Measurements from ENCODE around the gene TANGO6. TPM values are rescaled to one million over a fixed set of nuclear protein-coding genes. Genes with fewer than 3 reads are reported as not detected.
A peak's percentile ranks its signal among the peaks of the same experiment; 100 is the strongest.

Gene TANGO6
- total RNA-seq = 10 to 100 TPM; 20.0 to 24.8 TPM

DNA sequence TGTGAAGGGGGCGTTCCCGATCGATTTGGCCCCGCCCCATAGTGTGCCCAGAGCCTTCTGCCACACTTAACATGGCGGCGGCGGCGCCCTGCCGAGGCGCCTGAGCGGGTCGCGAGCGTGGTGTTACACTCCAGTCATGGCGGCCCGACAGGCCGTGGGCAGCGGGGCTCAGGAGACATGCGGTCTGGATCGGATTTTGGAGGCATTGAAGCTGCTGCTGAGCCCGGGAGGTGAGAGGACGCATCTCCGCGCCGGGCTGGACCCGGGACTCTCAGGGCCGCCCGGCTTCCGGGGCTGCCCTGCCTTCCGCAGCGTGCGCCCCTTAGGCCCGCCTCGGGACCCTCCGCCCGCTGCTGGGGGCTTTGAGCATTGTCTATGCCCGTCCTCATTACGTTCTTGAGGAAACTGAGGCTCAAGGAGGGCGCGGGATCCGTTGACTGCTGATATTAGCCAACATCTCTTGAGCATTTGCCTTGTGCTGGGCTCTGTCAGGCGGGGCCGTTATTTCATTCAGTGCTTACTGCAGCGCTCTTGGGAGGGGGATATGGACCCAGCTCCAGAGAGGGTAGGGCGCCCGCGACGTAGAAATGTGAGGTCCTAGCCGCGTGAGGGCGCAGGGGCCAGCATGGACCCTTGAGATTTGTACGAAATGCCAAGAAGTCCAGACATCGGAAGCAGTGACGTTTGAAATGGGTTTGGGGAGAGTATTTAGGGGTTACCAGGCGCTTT is at the start of gene TANGO6:
Gene TANGO6, plus strand, starts transcription at position 50 of the 729 bp plus-strand sequence. Its CDS starts 87 bp downstream, at position 137.
- H3K4me3 Mint-ChIP-seq = peak within 1 kb of the TSS; percentile 95 to 98
- DNase-seq = peak; percentile 92 to 93
- H3K27ac Mint-ChIP-seq = peak within 1 kb of the TSS; percentile 95
- H3K4me1 Mint-ChIP-seq (ENCODE audit: low read depth) = peaks cover 44% of the 10 kb centered on the region
- H3K9me3 Mint-ChIP-seq = no peaks in the 10 kb centered on the region
- no peaks in the 10 kb centered on the region for H3K27me3 Mint-ChIP-seq (ENCODE audit: low read depth)
- ATAC-seq (replicated peaks in 1 of 2) = peak; percentile 92 to 93
- H3K36me3 Mint-ChIP-seq (ENCODE audit: insufficient read depth in 2 of 2) = no peaks in the 10 kb centered on the region

- ATAC-seq (replicated peaks in 1 of 2) = no peak
- DNase-seq = no peak
- Mint-ChIP-seq H3K9me3 (peaks cover 0 to 1% of the 10 kb centered on the region in 2 donors), H3K4me1 (ENCODE audit: low read depth) (peaks cover 23% of the 10 kb centered on the region), H3K27me3 (ENCODE audit: low read depth) (no peaks in the 10 kb centered on the region), H3K27ac (no peak overlapping the region), H3K4me3 (no peak overlapping the region), H3K36me3 (ENCODE audit: insufficient read depth in 2 of 2) (no peaks in the 10 kb centered on the region)
Observed at GRCh38 chr16:68798398-68798797, 44.9 kb upstream of the TANGO6 start.

DNA sequence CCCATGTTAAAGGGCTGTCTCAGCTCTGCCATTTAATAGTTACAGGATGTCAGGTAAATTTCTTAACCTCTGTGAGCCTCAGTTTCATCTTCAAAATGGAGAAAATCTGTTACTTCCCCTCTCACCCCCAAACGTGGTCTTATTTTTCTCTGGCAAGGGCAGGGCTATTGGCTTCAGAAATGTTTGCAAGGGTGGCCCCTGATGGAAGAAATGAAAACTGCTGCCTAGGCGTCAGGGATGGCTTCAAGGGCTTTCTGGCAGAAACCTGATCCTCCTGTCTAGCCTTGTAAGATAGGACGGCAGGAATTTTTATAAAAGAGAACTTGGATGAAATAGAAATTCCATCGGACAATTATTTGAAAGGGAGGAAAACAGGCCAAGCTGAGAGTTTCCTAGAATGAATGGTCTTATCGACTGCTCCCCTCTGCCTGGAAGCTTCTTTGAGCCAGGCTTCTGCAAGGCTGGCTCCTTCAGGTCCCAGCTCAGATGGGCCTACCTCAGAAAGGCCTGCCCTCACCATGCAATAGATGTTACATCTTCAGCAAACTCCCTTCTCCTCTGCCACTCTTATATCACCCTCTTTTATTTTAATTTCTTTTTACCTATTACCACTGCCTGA is 43.0 kb upstream of the TANGO6 start:
- Mint-ChIP-seq H3K27me3 (ENCODE audit: low read depth) (no peaks in the 10 kb centered on the region), H3K9me3 (peaks cover 0 to 1% of the 10 kb centered on the region in 2 donors), H3K4me1 (ENCODE audit: low read depth) (peaks cover 23% of the 10 kb centered on the region), H3K36me3 (ENCODE audit: insufficient read depth in 2 of 2) (no peaks in the 10 kb centered on the region), H3K4me3 (no peak overlapping the region), H3K27ac (peak overlapping the region; percentile 17)
- ATAC-seq (replicated peaks in 1 of 2) (peak; percentile 95 to 97), DNase-seq (peak; percentile 71 to 77)

- Mint-ChIP-seq H3K4me1 (ENCODE audit: low read depth) (peaks cover 23% of the 10 kb centered on the region), H3K4me3 (no peak overlapping the region), H3K36me3 (ENCODE audit: insufficient read depth in 2 of 2) (no peaks in the 10 kb centered on the region), H3K27me3 (ENCODE audit: low read depth) (no peaks in the 10 kb centered on the region), H3K9me3 (peaks cover 0 to 1% of the 10 kb centered on the region in 2 donors), H3K27ac (no peak overlapping the region)
- ATAC-seq (replicated peaks in 1 of 2) (no peak), DNase-seq (no peak)
Observed at GRCh38 chr16:68802190-68802589, 41.1 kb upstream of the TANGO6 start.

GRCh38 chr16:68806422-68806821 is 36.9 kb upstream of the TANGO6 start:
- H3K27me3 Mint-ChIP-seq (ENCODE audit: low read depth) = no peaks in the 10 kb centered on the region
- no peaks in the 10 kb centered on the region for H3K36me3 Mint-ChIP-seq (ENCODE audit: insufficient read depth in 2 of 2)
- H3K9me3 Mint-ChIP-seq = no peaks in the 10 kb centered on the region
- no peak overlapping the region for H3K4me3 Mint-ChIP-seq
- no peak overlapping the region for H3K27ac Mint-ChIP-seq
- no peak for ATAC-seq (replicated peaks in 1 of 2)
- DNase-seq = no peak
- peaks cover 2% of the 10 kb centered on the region for H3K4me1 Mint-ChIP-seq (ENCODE audit: low read depth)

DNA sequence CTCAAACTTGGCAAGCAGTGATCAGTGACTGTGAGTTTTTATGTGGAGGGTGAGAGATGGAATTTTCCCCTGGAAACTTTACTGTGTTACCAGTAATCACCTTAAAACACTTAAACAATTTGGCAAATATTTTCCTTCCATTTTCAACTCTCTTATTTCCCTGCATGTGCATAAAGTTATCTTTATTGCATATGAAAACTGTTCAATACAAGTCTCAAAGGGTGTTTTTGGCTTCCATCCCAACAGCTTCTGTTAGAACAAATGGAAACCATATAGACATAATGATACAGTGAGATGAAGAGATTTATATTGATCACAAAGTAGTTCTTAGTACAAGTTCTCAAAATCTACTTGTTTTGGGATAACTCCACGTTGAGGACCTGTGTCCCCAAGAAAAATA is 36.4 kb upstream of the TANGO6 start:
- H3K27ac Mint-ChIP-seq = no peak overlapping the region
- no peak for DNase-seq
- no peak overlapping the region for H3K4me3 Mint-ChIP-seq
- no peaks in the 10 kb centered on the region for H3K9me3 Mint-ChIP-seq
- no peaks in the 10 kb centered on the region for H3K4me1 Mint-ChIP-seq (ENCODE audit: low read depth)
- ATAC-seq (replicated peaks in 1 of 2) = no peak
- H3K27me3 Mint-ChIP-seq (ENCODE audit: low read depth) = no peaks in the 10 kb centered on the region
- no peaks in the 10 kb centered on the region for H3K36me3 Mint-ChIP-seq (ENCODE audit: insufficient read depth in 2 of 2)

DNA sequence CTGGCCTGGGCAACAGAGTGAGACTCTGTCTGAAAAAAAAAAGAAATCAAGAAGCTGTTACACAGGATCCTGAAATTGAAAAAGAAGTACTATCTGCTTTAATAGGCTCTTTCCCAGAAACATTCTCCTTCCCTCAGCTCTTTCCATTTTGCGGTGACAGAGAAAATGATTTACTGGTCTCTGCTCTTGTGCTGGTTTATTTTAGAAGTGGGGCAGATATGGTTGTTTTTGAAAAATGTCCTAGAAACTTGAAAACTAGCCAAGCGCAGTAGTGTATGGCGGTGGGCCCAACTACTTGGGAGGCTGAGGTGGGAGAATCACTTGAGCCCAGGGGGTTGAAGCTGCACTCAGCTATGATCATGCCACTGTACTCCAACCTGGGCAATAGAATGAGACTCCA is 28.8 kb upstream of the TANGO6 start:
- no peak overlapping the region for H3K4me3 Mint-ChIP-seq
- no peaks in the 10 kb centered on the region for H3K27me3 Mint-ChIP-seq (ENCODE audit: low read depth)
- H3K27ac Mint-ChIP-seq = no peak overlapping the region
- H3K36me3 Mint-ChIP-seq (ENCODE audit: insufficient read depth in 2 of 2) = no peaks in the 10 kb centered on the region
- ATAC-seq (replicated peaks in 1 of 2) (no peak), DNase-seq (no peak)
- H3K4me1 Mint-ChIP-seq (ENCODE audit: low read depth) = no peaks in the 10 kb centered on the region
- no peaks in the 10 kb centered on the region for H3K9me3 Mint-ChIP-seq

- DNase-seq (no peak), ATAC-seq (replicated peaks in 1 of 2) (no peak)
- Mint-ChIP-seq H3K27me3 (ENCODE audit: low read depth) (no peaks in the 10 kb centered on the region), H3K4me1 (ENCODE audit: low read depth) (no peaks in the 10 kb centered on the region), H3K9me3 (no peaks in the 10 kb centered on the region), H3K4me3 (no peak overlapping the region), H3K36me3 (ENCODE audit: insufficient read depth in 2 of 2) (peaks cover 0 to 1% of the 10 kb centered on the region in 2 donors), H3K27ac (no peak overlapping the region)
Observed at GRCh38 chr16:68823401-68824135, 19.8 kb upstream of the TANGO6 start.

DNA sequence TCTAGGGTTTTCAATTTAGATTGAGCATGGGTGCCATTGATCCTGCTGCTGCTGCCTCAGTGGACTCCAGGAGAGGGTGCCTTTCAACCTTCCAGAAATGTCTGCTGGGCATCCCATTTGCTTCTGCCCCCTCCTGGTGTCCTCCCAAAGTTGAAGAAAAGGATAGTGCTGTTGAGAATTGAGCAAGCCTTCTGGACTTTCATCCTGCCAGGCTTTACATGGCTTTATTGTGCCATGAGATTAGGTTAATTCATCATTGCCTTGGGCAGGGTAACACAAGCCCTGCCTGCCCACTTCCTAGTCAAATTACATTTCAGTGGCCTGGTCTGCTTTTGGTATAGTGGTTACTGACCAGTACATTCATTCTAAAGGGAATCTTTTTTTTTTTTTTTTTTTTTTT is 17.9 kb upstream of the TANGO6 start:
- Mint-ChIP-seq H3K27me3 (ENCODE audit: low read depth) (no peaks in the 10 kb centered on the region), H3K27ac (no peak overlapping the region), H3K4me1 (ENCODE audit: low read depth) (no peaks in the 10 kb centered on the region), H3K9me3 (no peaks in the 10 kb centered on the region), H3K36me3 (ENCODE audit: insufficient read depth in 2 of 2) (peaks cover 0 to 1% of the 10 kb centered on the region in 2 donors), H3K4me3 (no peak overlapping the region)
- DNase-seq (no peak), ATAC-seq (replicated peaks in 1 of 2) (no peak)

DNA sequence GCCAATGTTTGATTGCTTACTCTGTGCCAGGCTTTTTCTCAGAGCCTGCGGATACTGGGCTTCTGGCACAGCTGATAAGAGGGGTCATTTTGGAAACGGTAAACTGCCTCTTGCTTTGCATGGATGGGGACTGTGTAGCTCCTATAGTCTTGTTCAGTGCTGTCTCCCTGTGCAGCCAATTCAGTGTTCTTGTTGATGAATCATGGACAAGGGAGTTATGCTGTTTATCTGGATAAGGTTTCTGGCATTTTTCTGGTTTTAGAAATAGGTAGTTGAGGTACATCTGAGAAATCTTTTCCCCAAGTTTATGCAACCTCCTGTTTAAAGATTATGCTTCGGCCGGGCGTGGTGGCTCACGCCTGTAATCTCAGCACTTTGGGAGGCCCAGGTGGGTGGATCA is 16.7 kb upstream of the TANGO6 start:
- Mint-ChIP-seq H3K27me3 (ENCODE audit: low read depth) (no peaks in the 10 kb centered on the region), H3K27ac (no peak overlapping the region), H3K4me1 (ENCODE audit: low read depth) (no peaks in the 10 kb centered on the region), H3K4me3 (no peak overlapping the region), H3K9me3 (no peaks in the 10 kb centered on the region), H3K36me3 (ENCODE audit: insufficient read depth in 2 of 2) (peaks cover 0 to 1% of the 10 kb centered on the region in 2 donors)
- ATAC-seq (replicated peaks in 1 of 2) = no peak
- no peak for DNase-seq

- Mint-ChIP-seq H3K27me3 (ENCODE audit: low read depth) (no peaks in the 10 kb centered on the region), H3K4me3 (no peak overlapping the region), H3K36me3 (ENCODE audit: insufficient read depth in 2 of 2) (no peaks in the 10 kb centered on the region), H3K9me3 (no peaks in the 10 kb centered on the region), H3K27ac (no peak overlapping the region), H3K4me1 (ENCODE audit: low read depth) (peaks cover 6% of the 10 kb centered on the region)
- DNase-seq (no peak), ATAC-seq (replicated peaks in 1 of 2) (no peak)
Observed at GRCh38 chr16:68833251-68833650, 10.1 kb upstream of the TANGO6 start.

GRCh38 chr16:68834550-68834949 is 8.8 kb upstream of the TANGO6 start:
- Mint-ChIP-seq H3K9me3 (no peaks in the 10 kb centered on the region), H3K4me3 (no peak overlapping the region), H3K36me3 (ENCODE audit: insufficient read depth in 2 of 2) (no peaks in the 10 kb centered on the region), H3K4me1 (ENCODE audit: low read depth) (peaks cover 6% of the 10 kb centered on the region), H3K27me3 (ENCODE audit: low read depth) (no peaks in the 10 kb centered on the region), H3K27ac (no peak overlapping the region)
- DNase-seq (no peak), ATAC-seq (replicated peaks in 1 of 2) (no peak)

DNA sequence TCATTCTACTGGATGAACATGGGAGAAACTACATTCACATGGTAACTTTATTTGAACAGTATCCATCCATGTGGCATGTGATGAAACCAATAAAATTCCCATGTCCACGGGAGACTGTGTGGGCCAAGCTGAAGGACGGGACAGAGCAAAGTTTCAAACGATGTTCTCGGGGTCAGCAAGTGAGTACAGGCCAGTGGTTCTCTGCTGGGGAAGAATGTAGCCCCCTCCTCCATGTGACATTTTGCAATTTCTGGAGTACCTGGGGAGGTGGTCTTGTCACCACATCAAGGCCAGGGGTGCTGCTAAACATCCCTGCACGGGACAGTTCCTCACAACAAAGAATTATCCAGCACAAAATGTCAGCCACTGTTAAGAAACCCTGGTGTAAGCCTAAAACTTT is 7.4 kb upstream of the TANGO6 start:
- no peaks in the 10 kb centered on the region for H3K9me3 Mint-ChIP-seq
- DNase-seq (no peak), ATAC-seq (replicated peaks in 1 of 2) (no peak)
- no peaks in the 10 kb centered on the region for H3K27me3 Mint-ChIP-seq (ENCODE audit: low read depth)
- H3K4me3 Mint-ChIP-seq = no peak overlapping the region
- no peaks in the 10 kb centered on the region for H3K36me3 Mint-ChIP-seq (ENCODE audit: insufficient read depth in 2 of 2)
- H3K4me1 Mint-ChIP-seq (ENCODE audit: low read depth) = peaks cover 6% of the 10 kb centered on the region
- no peak overlapping the region for H3K27ac Mint-ChIP-seq

All from activated T-cell treated with anti-CD3 and anti-CD28 coated beads, Interleukin-2, amount 50 U/mL, for 72 hours (primary cell).